HG03159 (cell line): ENCODE results near the gene PAQR4.
A peak's percentile ranks its signal among the peaks of the same experiment; 100 is the strongest.

Experiments
- ATAC-seq: cut with Tn5 transposase; IDR thresholded peaks from one replicate; pipeline ENCODE4 v1.9.1; 2021; ENCODE audit warnings: mild to moderate bottlenecking, moderate library complexity; ENCODE audit not compliant: unreplicated experiment

Gene PAQR4

GRCh38 chr16:3003582-3004270, 34.6 kb downstream of the PAQR4 start:
- peak; percentile 89 for ATAC-seq

DNA sequence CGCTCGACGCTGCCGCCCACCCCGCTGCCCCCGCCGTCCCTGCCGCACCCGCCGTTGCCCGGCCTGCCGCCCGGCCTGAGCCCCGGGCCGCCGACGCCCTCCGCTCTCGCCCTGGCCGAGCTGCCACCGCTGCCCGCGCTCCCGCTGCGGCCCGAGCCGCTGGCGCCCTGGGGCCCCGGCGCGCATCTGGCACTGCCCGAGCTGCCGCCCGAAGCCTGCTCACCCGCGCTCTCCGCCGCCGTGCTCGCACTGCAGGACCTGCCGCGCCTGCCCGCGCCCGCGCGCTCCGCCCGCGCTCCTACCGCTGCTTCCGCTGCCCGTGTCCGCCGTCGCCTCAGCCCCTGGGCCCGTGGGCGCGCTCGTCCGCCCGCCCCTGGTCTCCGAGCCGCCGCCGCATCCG, 35.2 kb downstream of the PAQR4 start:
- ATAC-seq = peak; percentile 9

GRCh38 chr16:3004781-3005284, 35.7 kb downstream of the PAQR4 start:
- no peak for ATAC-seq

DNA sequence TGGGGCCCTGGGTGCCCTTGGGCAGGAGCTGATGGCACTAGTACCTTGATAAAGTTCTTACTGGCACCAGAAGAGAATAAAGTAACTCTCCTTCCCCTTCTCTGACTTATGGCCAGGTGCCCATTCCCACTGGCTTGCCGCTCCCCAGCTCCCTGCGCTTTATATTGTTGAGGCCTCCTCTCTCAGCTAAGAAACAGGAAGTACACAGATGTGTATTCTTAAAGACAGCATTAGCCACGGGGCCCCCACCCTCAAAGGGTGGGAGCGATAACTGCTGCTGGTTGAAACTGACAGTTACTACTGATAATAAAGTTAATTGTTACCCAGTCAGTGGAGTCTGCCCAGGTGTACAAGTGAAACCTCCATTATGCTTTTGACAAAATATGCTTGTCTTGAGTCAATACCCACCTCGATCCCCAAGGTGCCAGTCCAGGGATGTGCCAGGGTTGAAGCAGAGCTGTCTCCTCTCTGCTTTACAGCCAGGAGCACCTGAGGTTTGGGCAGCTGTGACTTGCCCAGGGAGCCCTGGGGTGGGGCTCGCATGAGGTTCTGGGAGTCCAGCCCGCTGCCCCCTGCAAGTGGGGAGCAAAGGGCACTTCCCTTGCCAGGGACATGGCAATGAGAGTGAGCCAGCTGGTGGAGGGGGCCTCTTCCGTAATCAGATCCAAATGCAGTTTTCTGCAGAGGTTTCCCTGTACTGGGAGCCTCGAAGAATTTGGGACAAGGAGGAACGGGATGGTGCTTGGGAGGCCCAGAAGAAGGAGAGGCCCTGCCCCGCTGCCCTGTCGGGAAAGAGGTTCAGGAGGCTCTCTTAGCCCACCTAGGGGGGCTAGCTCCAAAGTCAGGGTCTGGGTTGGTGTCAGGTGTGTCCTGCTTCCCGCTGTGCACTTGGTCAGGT, 38.2 kb downstream of the PAQR4 start:
- ATAC-seq = no peak

- ATAC-seq = no peak
Measured at GRCh38 chr16:3007957-3008689, 39.0 kb downstream of the PAQR4 start.

- no peak for ATAC-seq
Measured at GRCh38 chr16:3008690-3009037, 39.5 kb downstream of the PAQR4 start.

DNA sequence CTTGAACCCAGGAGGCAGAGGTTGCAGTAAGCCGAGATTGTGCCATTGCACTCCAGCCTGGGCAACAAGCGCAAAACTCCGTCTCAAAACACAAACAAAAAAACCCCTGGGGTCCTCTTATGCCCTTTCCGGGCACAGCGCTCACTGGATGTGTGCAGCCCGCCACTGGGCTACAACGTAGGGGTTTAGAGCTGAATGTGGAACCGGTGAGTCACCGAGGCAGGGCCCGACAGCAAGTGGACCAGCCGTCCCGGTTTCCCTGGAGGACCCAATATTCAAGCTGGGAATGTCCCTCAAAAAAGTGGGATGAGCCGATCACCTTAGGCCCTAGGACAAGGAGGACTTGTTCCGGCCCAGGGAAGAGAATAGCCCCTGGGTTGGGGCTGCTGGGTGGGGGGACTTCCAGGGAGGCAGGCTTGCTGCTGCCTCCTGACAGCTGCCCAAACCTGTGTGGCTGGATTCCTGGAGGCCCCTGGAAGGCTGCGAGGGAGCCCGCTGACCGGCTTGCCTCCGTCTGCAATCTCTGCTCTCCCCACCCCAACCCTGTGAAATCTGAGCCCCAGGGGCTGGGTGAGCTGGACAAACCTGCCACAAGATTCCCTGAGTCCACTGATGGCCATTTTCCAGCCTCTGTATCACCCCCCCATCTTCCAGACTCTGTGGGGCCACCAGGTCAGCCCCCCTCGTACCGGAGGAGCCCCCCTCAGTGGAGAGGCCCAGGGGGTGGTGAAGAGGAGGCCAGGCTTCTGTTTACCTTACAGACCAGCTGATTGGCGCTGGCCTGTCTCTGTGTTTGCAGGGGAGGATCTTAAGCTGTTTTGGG, 40.6 kb downstream of the PAQR4 start:
- ATAC-seq = no peak

DNA sequence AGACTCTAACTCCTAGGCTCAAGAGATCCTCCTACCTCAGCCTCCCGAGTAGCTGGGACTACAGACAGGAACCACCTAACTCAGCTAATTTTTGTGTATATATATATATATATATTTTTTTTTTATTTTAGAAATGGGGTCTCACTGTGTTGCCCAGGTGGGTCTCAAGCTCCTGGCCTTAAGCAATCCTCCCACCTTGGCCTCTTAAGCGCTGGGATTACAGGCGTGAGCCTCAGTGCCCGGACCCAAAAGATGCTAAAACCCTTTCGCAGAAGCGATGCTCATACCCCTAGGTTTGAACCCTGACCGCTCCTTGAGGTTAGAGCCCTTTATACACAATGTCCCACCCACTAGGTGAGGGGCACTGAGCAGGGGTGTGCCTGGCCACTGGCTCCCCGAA, 41.4 kb downstream of the PAQR4 start:
- ATAC-seq = no peak

GRCh38 chr16:3012246-3012645, 43.1 kb downstream of the PAQR4 start:
- no peak for ATAC-seq

- ATAC-seq = no peak
Measured at GRCh38 chr16:3012828-3013420, 43.8 kb downstream of the PAQR4 start, which contains the start of gene CLDN9. Gene CLDN9 (plus strand): TSS chr16:3012923. CDS start chr16:3013363, 440 bp downstream.

DNA sequence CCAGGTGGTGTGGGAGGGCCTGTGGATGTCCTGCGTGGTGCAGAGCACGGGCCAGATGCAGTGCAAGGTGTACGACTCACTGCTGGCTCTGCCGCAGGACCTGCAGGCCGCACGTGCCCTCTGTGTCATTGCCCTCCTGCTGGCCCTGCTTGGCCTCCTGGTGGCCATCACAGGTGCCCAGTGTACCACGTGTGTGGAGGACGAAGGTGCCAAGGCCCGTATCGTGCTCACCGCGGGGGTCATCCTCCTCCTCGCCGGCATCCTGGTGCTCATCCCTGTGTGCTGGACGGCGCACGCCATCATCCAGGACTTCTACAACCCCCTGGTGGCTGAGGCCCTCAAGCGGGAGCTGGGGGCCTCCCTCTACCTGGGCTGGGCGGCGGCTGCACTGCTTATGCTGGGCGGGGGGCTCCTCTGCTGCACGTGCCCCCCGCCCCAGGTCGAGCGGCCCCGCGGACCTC, 44.4 kb downstream of the PAQR4 start:
- ATAC-seq = no peak

- ATAC-seq = no peak
Measured at GRCh38 chr16:3013998-3014690, 45.0 kb downstream of the PAQR4 start.

- no peak for ATAC-seq
Measured at GRCh38 chr16:3014971-3015370, 45.8 kb downstream of the PAQR4 start.

DNA sequence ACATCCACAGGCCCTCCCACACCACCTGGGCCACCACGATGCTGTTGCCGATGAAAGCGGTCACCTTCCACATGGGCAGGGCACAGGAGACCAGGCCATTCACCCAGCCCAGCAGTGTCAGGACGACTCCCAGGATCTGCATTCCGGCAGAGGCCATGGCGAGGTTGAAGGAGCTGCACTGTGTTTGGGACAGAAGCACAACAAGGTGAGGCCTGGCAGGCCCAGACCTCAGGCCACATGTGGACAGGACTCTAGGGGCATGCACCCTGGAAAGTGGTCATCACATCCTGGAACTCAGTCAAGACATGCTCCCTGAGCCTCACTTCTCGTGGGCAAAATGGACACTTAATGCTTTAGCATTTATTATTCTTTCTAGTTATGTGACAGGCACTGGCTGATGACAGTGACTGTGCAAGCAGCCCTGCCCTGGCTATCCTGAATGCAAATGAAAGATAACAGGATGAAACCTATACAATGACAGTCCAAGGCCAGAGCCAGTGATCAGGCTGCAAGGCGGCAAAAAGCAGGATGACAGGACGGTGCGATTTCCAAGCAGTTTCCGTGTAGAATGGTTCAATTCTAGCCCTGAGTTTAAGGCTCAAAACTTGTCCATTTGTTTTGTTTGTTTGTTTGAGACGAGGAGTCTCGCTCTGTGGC, 46.8 kb downstream of the PAQR4 start:
- ATAC-seq = no peak

DNA sequence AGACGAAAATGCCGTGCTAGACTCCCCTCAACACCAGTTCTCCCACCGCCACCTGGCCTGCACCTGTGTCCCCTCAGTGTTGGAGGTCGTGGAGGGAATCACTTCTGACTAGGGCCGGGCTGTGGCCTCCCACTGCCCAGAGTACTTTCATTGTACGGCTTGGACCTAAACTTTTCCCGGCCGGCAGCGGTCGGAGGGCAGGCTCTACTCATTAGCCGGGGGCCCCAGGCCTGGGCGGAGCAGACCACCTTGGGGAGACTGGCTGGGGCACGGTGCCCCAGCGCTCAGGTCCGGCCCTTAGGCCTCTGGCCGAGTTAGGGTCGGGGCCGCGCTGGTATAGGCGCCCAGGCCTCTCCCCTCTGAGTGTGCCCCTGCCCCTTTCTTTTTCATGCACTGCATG, 48.2 kb downstream of the PAQR4 start:
- no peak for ATAC-seq

- no peak for ATAC-seq
Measured at GRCh38 chr16:3017794-3018506, 48.8 kb downstream of the PAQR4 start, which contains the start of gene CLDN6. Gene CLDN6 (minus strand): TSS chr16:3018183. CDS start chr16:3016021, 2,162 bp downstream.

- ATAC-seq = no peak
Measured at GRCh38 chr16:3019594-3020246, 50.6 kb downstream of the PAQR4 start.

GRCh38 chr16:3020247-3020603, 51.1 kb downstream of the PAQR4 start, which contains the start of gene TNFRSF12A:
Gene TNFRSF12A (plus strand): TSS chr16:3020368. CDS start chr16:3020398, 30 bp downstream.
- no peak for ATAC-seq
